WTC11 (cell line): ENCODE data around the gene GJA4. TPM values are rescaled to one million over a fixed set of nuclear protein-coding genes. Genes with fewer than 3 reads are reported as not detected.

Experiments
- ATAC-seq: fragments of 200-7000 bp; cut with Tn5 transposase; 2 replicates; pipeline ENCODE4 v1.10.0; 2021; ENCODE audit warnings: mild to moderate bottlenecking, moderate library complexity
- CTCF ChIA-PET: fragments of 300-600 bp; sonication (Branson Sonifier 250); formaldehyde crosslinking; loops from one replicate; lab custom pipeline; 2021; ENCODE audit warnings: antibody characterized with exemption; lab: Charles Lee
- POLR2A ChIA-PET: fragments of 350-600 bp; sonication (Branson Sonifier 250); formaldehyde crosslinking; loops from one replicate; lab custom pipeline; 2021; ENCODE audit warnings: antibody characterized with exemption; lab: Charles Lee
- DNase-seq: peaks from one replicate; pipeline ENCODE4 v3.0.0; 2021; ENCODE audit warnings: low spot score
- H3K27ac Mint-ChIP-seq: 2 replicates; pipeline ENCODE4 v1.8.0; 2021; ENCODE audit warnings: mixed read lengths
- H3K27me3 Mint-ChIP-seq: 2 replicates; pipeline ENCODE4 v1.8.0; 2021; ENCODE audit warnings: low read depth, mild to moderate bottlenecking, moderate library complexity, mixed read lengths
- H3K36me3 Mint-ChIP-seq: 2 replicates; pipeline ENCODE4 v1.8.0; 2021; ENCODE audit warnings: mixed read lengths
- H3K4me1 Mint-ChIP-seq: 2 replicates; pipeline ENCODE4 v1.8.0; 2022; ENCODE audit warnings: mixed read lengths
- H3K4me3 Mint-ChIP-seq: 2 replicates; pipeline ENCODE4 v1.8.0; 2021; ENCODE audit warnings: mild to moderate bottlenecking, moderate library complexity, mixed read lengths
- H3K9me3 Mint-ChIP-seq: 2 replicates; pipeline ENCODE4 v1.8.0; 2021; ENCODE audit warnings: mixed read lengths
- CDX4 ChIP-seq: fragments of 250-450 bp; sonication (Bioruptor Pico); IDR thresholded peaks from 2 replicates; pipeline ENCODE4 v1.9.0; 2021; ENCODE audit warnings: moderate library complexity, mild to moderate bottlenecking, inconsistent platforms, borderline replicate concordance
- CTCF ChIP-seq: fragments of 200-600 bp; IDR thresholded peaks from 2 replicates; pipeline ENCODE4 v1.8.0; 2022; ENCODE audit warnings: antibody characterized with exemption
- FOXP4 ChIP-seq: sonication (generic); formaldehyde crosslinking; IDR thresholded peaks from 2 replicates; pipeline ENCODE4 v1.8.0; 2022; ENCODE audit warnings: mild to moderate bottlenecking, missing genetic modification reagents
- GTF2I ChIP-seq: fragments of 250-450 bp; sonication (Bioruptor Pico); conservative IDR thresholded peaks from 2 replicates; pipeline ENCODE4 v1.4.0; 2021; ENCODE audit warnings: mild to moderate bottlenecking
- JUN ChIP-seq: sonication (generic); formaldehyde crosslinking; IDR thresholded peaks from 2 replicates; pipeline ENCODE4 v1.8.0; 2023; ENCODE audit warnings: mild to moderate bottlenecking, missing genetic modification reagents
- MAX ChIP-seq: sonication (generic); formaldehyde crosslinking; IDR thresholded peaks from 2 replicates; pipeline ENCODE4 v1.8.0; 2022; ENCODE audit warnings: mild to moderate bottlenecking, missing genetic modification reagents
- MYBL2 ChIP-seq: sonication (generic); formaldehyde crosslinking; IDR thresholded peaks from 2 replicates; pipeline ENCODE4 v1.8.1; 2023; ENCODE audit warnings: mild to moderate bottlenecking, moderate library complexity, missing genetic modification reagents
- NFATC4 ChIP-seq: fragments of 250-450 bp; sonication (Bioruptor Pico); IDR thresholded peaks from 2 replicates; pipeline ENCODE4 v1.9.0; 2021; ENCODE audit warnings: mild to moderate bottlenecking
- NR1H2 ChIP-seq: sonication (generic); formaldehyde crosslinking; IDR thresholded peaks from 2 replicates; pipeline ENCODE4 v1.9.0; 2021; ENCODE audit warnings: mild to moderate bottlenecking, moderate library complexity, missing genetic modification reagents
- NR2C2 ChIP-seq: sonication (generic); formaldehyde crosslinking; IDR thresholded peaks from 2 replicates; pipeline ENCODE4 v1.8.0; 2022; ENCODE audit warnings: mild to moderate bottlenecking, missing genetic modification reagents
- NR3C1 ChIP-seq: sonication (generic); formaldehyde crosslinking; conservative IDR thresholded peaks from 2 replicates; pipeline ENCODE4 v1.8.1; 2023; ENCODE audit warnings: low read depth, mild to moderate bottlenecking, missing genetic modification reagents
- PRDM15 ChIP-seq: sonication (generic); formaldehyde crosslinking; IDR thresholded peaks from 2 replicates; pipeline ENCODE4 v1.8.0; 2022; ENCODE audit warnings: missing genetic modification reagents
- PREB ChIP-seq: sonication (generic); formaldehyde crosslinking; IDR thresholded peaks from 2 replicates; pipeline ENCODE4 v1.8.1; 2022; ENCODE audit warnings: mild to moderate bottlenecking, missing genetic modification reagents, moderate library complexity, borderline replicate concordance
- RORB ChIP-seq: fragments of 250-450 bp; sonication (Bioruptor Pico); IDR thresholded peaks from 2 replicates; pipeline ENCODE4 v1.9.0; 2021; ENCODE audit warnings: mild to moderate bottlenecking
- SMAD3 ChIP-seq: sonication (generic); formaldehyde crosslinking; IDR thresholded peaks from 2 replicates; pipeline ENCODE4 v1.8.0; 2022; ENCODE audit warnings: missing genetic modification reagents, mild to moderate bottlenecking, borderline replicate concordance
- STAT6 ChIP-seq: sonication (generic); formaldehyde crosslinking; conservative IDR thresholded peaks from 2 replicates; pipeline ENCODE4 v1.8.1; 2023; ENCODE audit warnings: mild to moderate bottlenecking, low read depth, missing genetic modification reagents, moderate library complexity
- USF2 ChIP-seq: sonication (generic); formaldehyde crosslinking; IDR thresholded peaks from 2 replicates; pipeline ENCODE4 v1.8.1; 2023; ENCODE audit warnings: mild to moderate bottlenecking, missing genetic modification reagents, moderate library complexity
- ZNF138 ChIP-seq: sonication (generic); formaldehyde crosslinking; conservative IDR thresholded peaks from 2 replicates; pipeline ENCODE4 v1.8.1; 2022; ENCODE audit warnings: mild to moderate bottlenecking, moderate library complexity, missing genetic modification reagents
- ZNF263 ChIP-seq: sonication (generic); formaldehyde crosslinking; IDR thresholded peaks from 2 replicates; pipeline ENCODE4 v1.8.1; 2022; ENCODE audit warnings: low read depth, mild to moderate bottlenecking, moderate library complexity, missing genetic modification reagents
- ZNF317 ChIP-seq: sonication (generic); formaldehyde crosslinking; IDR thresholded peaks from 2 replicates; pipeline ENCODE4 v1.8.1; 2023; ENCODE audit warnings: low read depth, mild to moderate bottlenecking, moderate library complexity, missing genetic modification reagents, borderline replicate concordance
- ZNF425 ChIP-seq: fragments of 250-450 bp; sonication (Bioruptor Pico); conservative IDR thresholded peaks from 2 replicates; pipeline ENCODE4 v1.9.0; 2021; ENCODE audit warnings: mild to moderate bottlenecking
- total RNA-seq: library from RNA; stranded (reverse); gene quantifications from 3 replicates; pipeline ENCODE4 v1.2.3, GENCODE V29; 2021

GJA4 gene
- total RNA-seq, 1 experiment from 2014 or later, result 1.0 TPM

- TF ChIP-seq NFATC4, result no peak
- no peak for TF ChIP-seq MAX (CRISPR knock-in tag)
- TF ChIP-seq, all 79 proteins: peak for 0
Observed at GRCh38 chr1:34743775-34744174, 49.0 kb upstream of the GJA4 start (continued).

GRCh38 chr1:34744851-34745250, 47.9 kb upstream of the GJA4 start:
- ChIA-PET POLR2A (no interaction called here), CTCF (interaction anchor here (1.4 to 2.6 kb wide), 2 partner anchors 37 to 107 kb away, joined by 3 to 24 read pairs; partner anchors contain the start of gene GJB3)
- ATAC-seq (no peak), DNase-seq (no peak)
- Mint-ChIP-seq H3K36me3 (no peaks in the 10 kb centered on the region), H3K4me3 (no peak overlapping the region), H3K27me3 (peaks cover 8% of the 10 kb centered on the region), H3K9me3 (no peaks in the 10 kb centered on the region), H3K4me1 (peaks cover 14% of the 10 kb centered on the region), H3K27ac (no peak overlapping the region)
- TF ChIP-seq FOXP4 (CRISPR knock-in tag) (no peak), NFATC4 (no peak), USF2 (CRISPR knock-in tag) (no peak), CTCF (no peak), ZNF317 (CRISPR knock-in tag) (no peak), STAT6 (CRISPR knock-in tag) (no peak), PREB (CRISPR knock-in tag) (no peak), MYBL2 (CRISPR knock-in tag) (no peak), CDX4 (CRISPR knock-in tag) (no peak), NR2C2 (CRISPR knock-in tag) (no peak), JUN (no peak), NR1H2 (no peak), GTF2I (no peak), ZNF425 (CRISPR knock-in tag) (no peak), SMAD3 (CRISPR knock-in tag) (no peak), PRDM15 (CRISPR knock-in tag) (no peak), NR3C1 (CRISPR knock-in tag) (no peak), RORB (CRISPR knock-in tag) (no peak), ZNF263 (CRISPR knock-in tag) (no peak), ZNF138 (CRISPR knock-in tag) (no peak)
